Osteocyte (in vitro differentiated cells): Measurements from ENCODE around the gene POLR1C. TPM values are rescaled to one million over a fixed set of nuclear protein-coding genes. Genes with fewer than 3 reads are reported as not detected.

ENCODE experiments used
- DNase-seq: peaks from one replicate; pipeline ENCODE4 v3.0.0; 2021; ENCODE audit warnings: mixed read lengths; ENCODE audit not compliant: unreplicated experiment; ENCODE audit errors: extremely low spot score
- H3K27ac Mint-ChIP-seq: one replicate; pipeline ENCODE4 v1.8.0; 2021; ENCODE audit warnings: mild to moderate bottlenecking, mixed read lengths; ENCODE audit not compliant: unreplicated experiment
- H3K27me3 Mint-ChIP-seq: one replicate; pipeline ENCODE4 v1.8.0; 2021; ENCODE audit warnings: mixed read lengths; ENCODE audit not compliant: unreplicated experiment
- H3K36me3 Mint-ChIP-seq: one replicate; pipeline ENCODE4 v1.8.0; 2021; ENCODE audit warnings: mixed read lengths; ENCODE audit not compliant: unreplicated experiment
- H3K4me1 Mint-ChIP-seq: one replicate; pipeline ENCODE4 v1.8.0; 2021; ENCODE audit warnings: mixed read lengths; ENCODE audit not compliant: unreplicated experiment
- H3K4me3 Mint-ChIP-seq: one replicate; pipeline ENCODE4 v1.8.0; 2021; ENCODE audit warnings: mild to moderate bottlenecking, moderate library complexity, mixed read lengths; ENCODE audit not compliant: unreplicated experiment
- H3K9me3 Mint-ChIP-seq: one replicate; pipeline ENCODE4 v1.8.0; 2021; ENCODE audit warnings: mixed read lengths; ENCODE audit not compliant: unreplicated experiment
- CTCF ChIP-seq: fragments of 200-600 bp; sonication (generic); IDR thresholded peaks from 2 replicates; pipeline ENCODE4 v1.5.0; 2021; ENCODE audit warnings: antibody characterized with exemption, mild to moderate bottlenecking, moderate library complexity
- total RNA-seq: library from RNA; stranded (reverse); gene quantifications from 2 replicates; pipeline ENCODE4 v1.2.1, GENCODE V29; 2021

The POLR1C gene
- total RNA-seq, 1 donor from 2014 or later: 32.8 TPM

- peaks cover 13% of the 10 kb centered on the region for H3K4me1 Mint-ChIP-seq
- no peaks in the 10 kb centered on the region for H3K9me3 Mint-ChIP-seq
- no peak overlapping the region for H3K27ac Mint-ChIP-seq
- H3K36me3 Mint-ChIP-seq: peaks cover 32% of the 10 kb centered on the region
- no peak overlapping the region for H3K4me3 Mint-ChIP-seq
- no peak for DNase-seq
- no peak for TF ChIP-seq CTCF
- no peaks in the 10 kb centered on the region for H3K27me3 Mint-ChIP-seq
Measured at GRCh38 chr6:43520097-43520496, 3.2 kb downstream of the POLR1C start.

- DNase-seq: no peak
- TF ChIP-seq CTCF: no peak
- H3K27me3 Mint-ChIP-seq: no peaks in the 10 kb centered on the region
- H3K27ac Mint-ChIP-seq: no peak overlapping the region
- no peaks in the 10 kb centered on the region for H3K4me1 Mint-ChIP-seq
- peaks cover 41% of the 10 kb centered on the region for H3K36me3 Mint-ChIP-seq
- no peak overlapping the region for H3K4me3 Mint-ChIP-seq
- H3K9me3 Mint-ChIP-seq: no peaks in the 10 kb centered on the region
Measured at GRCh38 chr6:43521836-43522235, 4.9 kb downstream of the POLR1C start.

GRCh38 chr6:43522547-43523261 lies 5.8 kb downstream of the POLR1C start:
- no peak overlapping the region for H3K4me3 Mint-ChIP-seq
- H3K27ac Mint-ChIP-seq: no peak overlapping the region
- DNase-seq: no peak
- H3K36me3 Mint-ChIP-seq: peaks cover 50% of the 10 kb centered on the region
- no peak for TF ChIP-seq CTCF
- H3K9me3 Mint-ChIP-seq: no peaks in the 10 kb centered on the region
- H3K27me3 Mint-ChIP-seq: no peaks in the 10 kb centered on the region
- no peaks in the 10 kb centered on the region for H3K4me1 Mint-ChIP-seq

- Mint-ChIP-seq H3K27me3 (no peaks in the 10 kb centered on the region), H3K4me1 (no peaks in the 10 kb centered on the region), H3K36me3 (peaks cover 52% of the 10 kb centered on the region), H3K4me3 (no peak overlapping the region), H3K27ac (no peak overlapping the region), H3K9me3 (no peaks in the 10 kb centered on the region)
- no peak for TF ChIP-seq CTCF
- no peak for DNase-seq
Measured at GRCh38 chr6:43523284-43523683, 6.4 kb downstream of the POLR1C start.

- Mint-ChIP-seq H3K36me3 (peaks cover 52% of the 10 kb centered on the region), H3K27me3 (no peaks in the 10 kb centered on the region), H3K4me1 (no peaks in the 10 kb centered on the region), H3K4me3 (no peak overlapping the region), H3K27ac (no peak overlapping the region), H3K9me3 (no peaks in the 10 kb centered on the region)
- TF ChIP-seq CTCF: no peak
- DNase-seq: no peak
Measured at GRCh38 chr6:43524483-43524961, 7.6 kb downstream of the POLR1C start.
